Glomerular endothelial cell (primary cell): ENCODE results near the gene OST4. TPM values are rescaled to one million over a fixed set of nuclear protein-coding genes. Genes with fewer than 3 reads are reported as not detected.
"Not testable (repeated sequence)": the region's sequence is repeated elsewhere in the genome, so short reads cannot be mapped to it uniquely, and the experiment has no call there.

Source experiments
- DNase-seq: peaks from one replicate; pipeline ENCODE4 v3.0.0-alpha.2; 2011; ENCODE audit warnings: low read depth, low spot score; ENCODE audit errors: extremely low read depth
- total RNA-seq: library from RNA; depleted of rRNA; stranded (reverse); fragments of >200 nt; gene quantifications from 2 replicates; pipeline ENCODE4 v1.2.3, GENCODE V29; 2015

OST4 gene
- total RNA-seq, result 346 and 478 TPM in 2 replicates

- no peak for DNase-seq
Measured at GRCh38 chr2:27071277-27071989, at the start of gene OST4. Gene OST4, minus strand, starts transcription at chr2:27071654.

- not testable (repeated sequence) for DNase-seq
Measured at GRCh38 chr2:27119330-27119670, 47.8 kb upstream of the OST4 start.

GRCh38 chr2:27118525-27119329 is 47.3 kb upstream of the OST4 start, which contains the start of gene CGREF1:
Gene CGREF1, minus strand, starts transcription at chr2:27119128. Its CDS starts 14,762 bp downstream, at chr2:27104366.
- no peak for DNase-seq

GRCh38 chr2:27117995-27118524 is 46.6 kb upstream of the OST4 start:
- DNase-seq, result no peak

GRCh38 chr2:27115519-27115918 is 44.1 kb upstream of the OST4 start:
- no peak for DNase-seq

GRCh38 chr2:27111392-27112078 is 40.1 kb upstream of the OST4 start:
- DNase-seq, result not testable (repeated sequence)

- not testable (repeated sequence) for DNase-seq
Measured at GRCh38 chr2:27110603-27111352, 39.3 kb upstream of the OST4 start.

GRCh38 chr2:27109083-27109482 is 37.6 kb upstream of the OST4 start:
- no peak for DNase-seq

- DNase-seq, result no peak
Measured at GRCh38 chr2:27108221-27108620, 36.8 kb upstream of the OST4 start.

- DNase-seq, result no peak
Measured at GRCh38 chr2:27105981-27106380, 34.5 kb upstream of the OST4 start.

GRCh38 chr2:27102329-27102728 is 30.9 kb upstream of the OST4 start:
- no peak for DNase-seq

- DNase-seq, result no peak
Measured at GRCh38 chr2:27100036-27100435, 28.6 kb upstream of the OST4 start.

- no peak for DNase-seq
Measured at GRCh38 chr2:27099334-27099955, 28.0 kb upstream of the OST4 start.

GRCh38 chr2:27097341-27097740 is 25.9 kb upstream of the OST4 start:
- DNase-seq, result no peak

GRCh38 chr2:27096748-27097297 is 25.4 kb upstream of the OST4 start:
- DNase-seq, result no peak

GRCh38 chr2:27095745-27096651 is 24.5 kb upstream of the OST4 start:
- DNase-seq, result no peak

- no peak for DNase-seq
Measured at GRCh38 chr2:27095427-27095744, 23.9 kb upstream of the OST4 start.

- DNase-seq, result no peak
Measured at GRCh38 chr2:27094353-27094984, 23.0 kb upstream of the OST4 start.
